ENCODE measurements around the gene MAP2K5. TPM values are rescaled to one million over a fixed set of nuclear protein-coding genes. Genes with fewer than 3 reads are reported as not detected.

MAP2K5 gene
- total RNA-seq, 4 donors from 2014 or later = 10.2 to 13.8 (median 11.9) TPM

DNA sequence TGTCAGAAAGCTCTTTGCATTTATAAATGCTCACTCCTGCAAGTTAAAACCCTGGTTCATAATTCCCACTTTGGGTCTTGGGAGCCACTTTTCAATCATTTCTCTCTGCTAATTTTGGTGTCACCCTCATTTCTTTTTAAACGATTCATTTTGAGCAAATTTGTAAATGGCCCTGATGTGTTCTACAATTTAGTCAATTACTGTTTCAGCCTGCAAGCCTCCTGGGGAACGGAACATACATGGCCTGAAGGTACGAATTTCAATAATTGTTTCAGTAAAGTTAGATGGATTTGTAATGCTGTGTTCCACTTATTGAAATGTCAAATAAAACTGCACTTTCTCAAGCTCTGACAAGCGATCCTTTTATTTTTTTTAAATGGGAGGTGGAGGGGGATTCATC is 43.2 kb downstream of the MAP2K5 start:
- no peaks in the 10 kb centered on the region for H3K9me3 ChIP-seq
- H3K27ac ChIP-seq = no peak overlapping the region
- H3K27me3 ChIP-seq = no peaks in the 10 kb centered on the region
- H3K36me3 ChIP-seq = peaks cover 0 to 27% (median 0%) of the 10 kb centered on the region in 3 donors
- 77 to 82% methylated on average over 4 of the region's 4 CpGs for WGBS, 2 donors
- H3K4me3 ChIP-seq = no peak overlapping the region
- TF ChIP-seq, protein P1, sequence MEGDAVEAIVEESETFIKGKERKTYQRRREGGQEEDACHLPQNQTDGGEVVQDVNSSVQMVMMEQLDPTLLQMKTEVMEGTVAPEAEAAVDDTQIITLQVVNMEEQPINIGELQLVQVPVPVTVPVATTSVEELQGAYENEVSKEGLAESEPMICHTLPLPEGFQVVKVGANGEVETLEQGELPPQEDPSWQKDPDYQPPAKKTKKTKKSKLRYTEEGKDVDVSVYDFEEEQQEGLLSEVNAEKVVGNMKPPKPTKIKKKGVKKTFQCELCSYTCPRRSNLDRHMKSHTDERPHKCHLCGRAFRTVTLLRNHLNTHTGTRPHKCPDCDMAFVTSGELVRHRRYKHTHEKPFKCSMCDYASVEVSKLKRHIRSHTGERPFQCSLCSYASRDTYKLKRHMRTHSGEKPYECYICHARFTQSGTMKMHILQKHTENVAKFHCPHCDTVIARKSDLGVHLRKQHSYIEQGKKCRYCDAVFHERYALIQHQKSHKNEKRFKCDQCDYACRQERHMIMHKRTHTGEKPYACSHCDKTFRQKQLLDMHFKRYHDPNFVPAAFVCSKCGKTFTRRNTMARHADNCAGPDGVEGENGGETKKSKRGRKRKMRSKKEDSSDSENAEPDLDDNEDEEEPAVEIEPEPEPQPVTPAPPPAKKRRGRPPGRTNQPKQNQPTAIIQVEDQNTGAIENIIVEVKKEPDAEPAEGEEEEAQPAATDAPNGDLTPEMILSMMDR (IDR thresholded peaks at IDR 0.05) = no peak
- TF ChIP-seq POLR2A (IDR thresholded peaks at IDR 0.05) (no peak), EP300 (IDR thresholded peaks at IDR 0.05) (no peak)
- H3K4me1 ChIP-seq = peaks cover 0 to 3% (median 0%) of the 10 kb centered on the region in 4 donors
- DNase-seq (ENCODE audit: low spot score in 2 of 2) = no peak

DNA sequence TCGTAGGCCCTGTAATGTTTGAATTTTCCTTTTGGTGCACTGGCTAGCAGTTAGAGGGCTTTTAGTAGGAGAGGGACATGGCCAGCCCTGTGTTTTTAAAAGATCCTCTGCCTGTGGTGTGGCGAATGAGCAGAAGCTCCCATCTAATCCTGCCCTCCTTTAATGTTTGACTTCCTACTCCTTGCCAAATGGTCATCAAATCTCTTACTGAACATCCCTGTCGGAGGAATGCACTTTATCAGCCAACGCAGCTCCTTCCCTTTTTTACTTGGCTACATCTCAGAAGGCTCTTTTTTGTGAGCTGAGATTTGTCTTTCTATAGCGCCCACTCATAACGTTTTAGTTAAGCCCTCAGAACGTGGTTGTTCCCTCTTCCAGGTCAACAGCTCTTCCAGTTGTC is 44.8 kb downstream of the MAP2K5 start:
- DNase-seq (ENCODE audit: low spot score in 2 of 2) = no peak
- 61 to 65% methylated on average over 7 of the region's 7 CpGs for WGBS, 2 donors
- TF ChIP-seq, protein P1 (IDR thresholded peaks at IDR 0.05) = no peak
- TF ChIP-seq EP300 (IDR thresholded peaks at IDR 0.05) (no peak), POLR2A (IDR thresholded peaks at IDR 0.05) (no peak)
- H3K27ac ChIP-seq = no peak overlapping the region
- H3K4me3 ChIP-seq = no peak overlapping the region
- no peaks in the 10 kb centered on the region for H3K27me3 ChIP-seq
- H3K36me3 ChIP-seq = peaks cover 0 to 33% (median 0%) of the 10 kb centered on the region in 3 donors
- peaks cover 0 to 3% (median 0%) of the 10 kb centered on the region in 4 donors for H3K4me1 ChIP-seq
- no peaks in the 10 kb centered on the region for H3K9me3 ChIP-seq

DNA sequence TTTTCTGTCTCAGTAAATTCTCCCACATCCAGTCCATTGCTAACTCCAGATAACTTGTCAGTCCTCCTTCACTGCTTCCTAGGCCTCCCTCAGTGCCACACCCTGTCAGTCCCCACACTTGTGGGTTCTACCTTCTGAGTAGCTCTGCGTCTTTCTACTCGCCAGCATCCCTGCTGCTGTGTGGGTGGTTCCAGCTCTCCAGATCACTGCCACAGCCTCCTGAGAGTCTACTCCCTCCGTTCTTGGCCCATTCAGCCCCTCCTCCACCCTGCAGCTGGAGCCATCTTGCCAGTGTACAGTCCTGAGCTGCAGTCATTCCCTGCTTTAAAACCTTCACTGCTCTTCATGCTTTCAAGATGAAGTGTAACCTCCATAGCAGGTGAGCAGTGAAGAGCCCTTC is 45.3 kb downstream of the MAP2K5 start:
- no peaks in the 10 kb centered on the region for H3K27me3 ChIP-seq
- peaks cover 0 to 3% (median 0%) of the 10 kb centered on the region in 4 donors for H3K4me1 ChIP-seq
- TF ChIP-seq EP300 (IDR thresholded peaks at IDR 0.05) (no peak), POLR2A (IDR thresholded peaks at IDR 0.05) (no peak)
- TF ChIP-seq, protein P1 (IDR thresholded peaks at IDR 0.05) = no peak
- H3K9me3 ChIP-seq = no peaks in the 10 kb centered on the region
- no peak overlapping the region for H3K4me3 ChIP-seq
- no peak for DNase-seq (ENCODE audit: low spot score in 2 of 2)
- peaks cover 0 to 33% (median 0%) of the 10 kb centered on the region in 3 donors for H3K36me3 ChIP-seq
- H3K27ac ChIP-seq = no peak overlapping the region
- 60 to 61% methylated on average over 3 of the region's 3 CpGs for WGBS, 2 donors

DNA sequence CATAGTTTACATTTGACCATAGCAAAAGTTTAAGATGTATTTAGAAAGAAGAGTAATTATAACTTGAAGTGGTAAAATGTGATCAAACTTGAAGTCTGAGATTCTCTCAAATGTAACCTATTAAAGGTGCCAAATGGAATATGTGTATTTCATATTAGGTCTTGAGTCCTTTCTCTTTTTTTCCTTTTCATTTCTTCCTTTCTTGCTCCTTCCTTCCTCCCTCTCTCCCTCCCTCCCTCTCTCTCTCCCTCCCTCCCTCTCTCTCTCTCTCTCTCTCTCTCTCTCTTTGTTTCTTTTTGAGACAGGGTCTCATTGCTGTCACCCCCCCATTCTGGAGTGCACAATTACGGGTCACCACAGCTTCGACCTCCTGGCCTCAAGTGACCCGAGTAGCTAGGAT is 47.7 kb downstream of the MAP2K5 start:
- DNase-seq (ENCODE audit: low spot score in 2 of 2) = no peak
- H3K27me3 ChIP-seq = no peaks in the 10 kb centered on the region
- H3K4me3 ChIP-seq = no peak overlapping the region
- no peaks in the 10 kb centered on the region for H3K9me3 ChIP-seq
- H3K36me3 ChIP-seq = peaks cover 0 to 54% (median 0%) of the 10 kb centered on the region in 3 donors
- no peaks in the 10 kb centered on the region for H3K4me1 ChIP-seq
- TF ChIP-seq POLR2A (IDR thresholded peaks at IDR 0.05) (no peak), EP300 (IDR thresholded peaks at IDR 0.05) (no peak)
- TF ChIP-seq, protein P1 (IDR thresholded peaks at IDR 0.05) = no peak
- 67 to 76% methylated on average over 3 of the region's 3 CpGs for WGBS, 2 donors
- H3K27ac ChIP-seq = no peak overlapping the region

DNA sequence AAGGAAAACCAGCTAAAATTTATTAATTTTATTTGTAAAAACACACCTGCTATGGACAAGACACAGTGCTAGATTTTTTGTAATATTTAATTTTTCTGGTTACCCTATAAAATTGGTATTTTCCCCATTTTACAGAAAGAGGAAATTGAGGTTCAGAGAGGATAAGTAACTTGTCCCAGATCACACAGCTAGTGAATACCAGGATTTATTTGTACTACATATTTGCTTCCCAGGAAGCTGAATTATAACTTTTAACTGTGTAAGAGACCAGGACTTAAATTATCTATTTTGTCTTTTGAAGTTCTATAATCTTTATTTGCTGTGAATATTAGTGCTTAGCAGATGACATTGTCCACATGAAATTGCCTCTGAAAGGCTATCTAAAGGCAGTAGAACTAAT is 49.7 kb downstream of the MAP2K5 start:
- Histone ChIP-seq H3K9me3 (no peaks in the 10 kb centered on the region), H3K4me3 (no peak overlapping the region), H3K4me1 (no peaks in the 10 kb centered on the region), H3K27ac (no peak overlapping the region), H3K36me3 (peaks cover 0 to 62% (median 0%) of the 10 kb centered on the region in 3 donors), H3K27me3 (no peaks in the 10 kb centered on the region)
- DNase-seq (ENCODE audit: low spot score in 2 of 2) = no peak
- no peak for TF ChIP-seq EP300 (IDR thresholded peaks at IDR 0.05)
- TF ChIP-seq POLR2A (IDR thresholded peaks at IDR 0.05) = no peak
- TF ChIP-seq, protein P1 (IDR thresholded peaks at IDR 0.05) = no peak

Data from tibial nerve (tissue), 4 donors.